ENCODE results near the gene DAO. TPM values are rescaled to one million over a fixed set of nuclear protein-coding genes. Genes with fewer than 3 reads are reported as not detected.

Gene DAO
- total RNA-seq, 1 experiment from 2014 or later, result not detected

GRCh38 chr12:108843187-108843586, 36.7 kb upstream of the DAO start:
- Histone ChIP-seq H3K9ac (ENCODE audit: low read length) (no peak overlapping the region), H3K79me2 (ENCODE audit: low read length) (no peaks in the 10 kb centered on the region), H3K36me3 (ENCODE audit: insufficient read depth, low read length) (no peaks in the 10 kb centered on the region)

GRCh38 chr12:108845696-108846095, 34.2 kb upstream of the DAO start:
- Histone ChIP-seq H3K9ac (ENCODE audit: low read length) (no peak overlapping the region), H3K4me3 (ENCODE audit: low read length) (no peak overlapping the region), H3K9me2 (replicated peaks; ENCODE audit: insufficient read depth, low read length) (no peaks in the 10 kb centered on the region), H3K4me2 (ENCODE audit: low read depth, low read length, poor library complexity, severe bottlenecking) (no peak overlapping the region), H3K4me1 (ENCODE audit: low read length) (peaks cover 4% of the 10 kb centered on the region), H3K79me2 (ENCODE audit: low read length) (no peaks in the 10 kb centered on the region), H3K36me3 (ENCODE audit: insufficient read depth, low read length) (no peaks in the 10 kb centered on the region), H3K27ac (ENCODE audit: low read length) (no peak overlapping the region), H2AFZ (ENCODE audit: low read length) (no peak overlapping the region), H4K20me1 (ENCODE audit: insufficient read depth, low read depth, low read length) (no peaks in the 10 kb centered on the region), H3K9me3 (ENCODE audit: low read length) (no peaks in the 10 kb centered on the region), H3K27me3 (ENCODE audit: low read length) (no peaks in the 10 kb centered on the region)
- DNase-seq, result peak; percentile 2

More at GRCh38 chr12:108843187-108843586, 36.7 kb upstream of the DAO start:
- Histone ChIP-seq H3K9me2 (replicated peaks; ENCODE audit: insufficient read depth, low read length) (no peaks in the 10 kb centered on the region), H3K27me3 (ENCODE audit: low read length) (no peaks in the 10 kb centered on the region), H3K9me3 (ENCODE audit: low read length) (no peaks in the 10 kb centered on the region), H3K4me2 (ENCODE audit: low read depth, low read length, poor library complexity, severe bottlenecking) (no peak overlapping the region), H3K27ac (ENCODE audit: low read length) (no peak overlapping the region), H3K4me1 (ENCODE audit: low read length) (no peaks in the 10 kb centered on the region), H4K20me1 (ENCODE audit: insufficient read depth, low read depth, low read length) (no peaks in the 10 kb centered on the region), H2AFZ (ENCODE audit: low read length) (no peak overlapping the region), H3K4me3 (ENCODE audit: low read length) (no peak overlapping the region)
- DNase-seq, result no peak

GRCh38 chr12:108846290-108846701, 33.6 kb upstream of the DAO start:
- Histone ChIP-seq H3K9me3 (ENCODE audit: low read length) (no peaks in the 10 kb centered on the region), H3K4me2 (ENCODE audit: low read depth, low read length, poor library complexity, severe bottlenecking) (no peak overlapping the region), H3K36me3 (ENCODE audit: insufficient read depth, low read length) (no peaks in the 10 kb centered on the region), H3K79me2 (ENCODE audit: low read length) (no peaks in the 10 kb centered on the region), H3K27me3 (ENCODE audit: low read length) (no peaks in the 10 kb centered on the region), H3K4me3 (ENCODE audit: low read length) (no peak overlapping the region), H3K27ac (ENCODE audit: low read length) (no peak overlapping the region), H2AFZ (ENCODE audit: low read length) (no peak overlapping the region), H4K20me1 (ENCODE audit: insufficient read depth, low read depth, low read length) (no peaks in the 10 kb centered on the region), H3K9ac (ENCODE audit: low read length) (no peak overlapping the region), H3K4me1 (ENCODE audit: low read length) (peaks cover 10% of the 10 kb centered on the region), H3K9me2 (replicated peaks; ENCODE audit: insufficient read depth, low read length) (no peaks in the 10 kb centered on the region)
- no peak for DNase-seq

- no peak overlapping the region for H3K27ac ChIP-seq (ENCODE audit: low read length)
- H3K4me2 ChIP-seq (ENCODE audit: low read depth, low read length, poor library complexity, severe bottlenecking), result no peak overlapping the region
- H3K36me3 ChIP-seq (ENCODE audit: insufficient read depth, low read length), result no peaks in the 10 kb centered on the region
- H3K9ac ChIP-seq (ENCODE audit: low read length), result no peak overlapping the region
- no peak overlapping the region for H2AFZ ChIP-seq (ENCODE audit: low read length)
- no peaks in the 10 kb centered on the region for H3K27me3 ChIP-seq (ENCODE audit: low read length)
- H4K20me1 ChIP-seq (ENCODE audit: insufficient read depth, low read depth, low read length), result no peaks in the 10 kb centered on the region
- no peak for DNase-seq
- no peaks in the 10 kb centered on the region for H3K9me2 ChIP-seq (replicated peaks; ENCODE audit: insufficient read depth, low read length)
- H3K79me2 ChIP-seq (ENCODE audit: low read length), result peaks cover 2% of the 10 kb centered on the region; the same call in 1 of the 2 replicates
- no peak overlapping the region for H3K4me3 ChIP-seq (ENCODE audit: low read length)
- peaks cover 10% of the 10 kb centered on the region for H3K4me1 ChIP-seq (ENCODE audit: low read length)
- H3K9me3 ChIP-seq (ENCODE audit: low read length), result no peaks in the 10 kb centered on the region
Measured at GRCh38 chr12:108847705-108848104, 32.2 kb upstream of the DAO start.

- Histone ChIP-seq H3K36me3 (ENCODE audit: insufficient read depth, low read length) (0 out of 2 replicates have a peak, but pooled peaks cover under 1% of the 10 kb centered on the region), H3K4me1 (ENCODE audit: low read length) (peaks cover 10% of the 10 kb centered on the region), H2AFZ (ENCODE audit: low read length) (no peak overlapping the region), H3K4me3 (ENCODE audit: low read length) (no peak overlapping the region), H3K9me2 (replicated peaks; ENCODE audit: insufficient read depth, low read length) (no peaks in the 10 kb centered on the region), H3K4me2 (ENCODE audit: low read depth, low read length, poor library complexity, severe bottlenecking) (no peak overlapping the region), H3K27me3 (ENCODE audit: low read length) (no peaks in the 10 kb centered on the region), H3K9ac (ENCODE audit: low read length) (no peak overlapping the region), H4K20me1 (ENCODE audit: insufficient read depth, low read depth, low read length) (no peaks in the 10 kb centered on the region), H3K27ac (ENCODE audit: low read length) (no peak overlapping the region), H3K9me3 (ENCODE audit: low read length) (no peaks in the 10 kb centered on the region), H3K79me2 (ENCODE audit: low read length) (peaks cover 14% of the 10 kb centered on the region)
- no peak for DNase-seq
Measured at GRCh38 chr12:108849660-108850059, 30.2 kb upstream of the DAO start.

- Histone ChIP-seq H3K36me3 (ENCODE audit: insufficient read depth, low read length) (peaks cover 5% of the 10 kb centered on the region; the same call in 1 of the 2 replicates), H2AFZ (ENCODE audit: low read length) (no peak overlapping the region), H3K9ac (ENCODE audit: low read length) (no peak overlapping the region), H3K79me2 (ENCODE audit: low read length) (peaks cover 28% of the 10 kb centered on the region), H3K4me1 (ENCODE audit: low read length) (peaks cover 12% of the 10 kb centered on the region), H3K27ac (ENCODE audit: low read length) (peak overlapping the region; percentile 6; the same call in 1 of the 2 replicates), H3K27me3 (ENCODE audit: low read length) (no peaks in the 10 kb centered on the region), H3K9me3 (ENCODE audit: low read length) (peaks cover 5% of the 10 kb centered on the region; the same call in 1 of the 2 replicates), H3K4me2 (ENCODE audit: low read depth, low read length, poor library complexity, severe bottlenecking) (no peak overlapping the region), H4K20me1 (ENCODE audit: insufficient read depth, low read depth, low read length) (no peaks in the 10 kb centered on the region), H3K9me2 (replicated peaks; ENCODE audit: insufficient read depth, low read length) (no peaks in the 10 kb centered on the region), H3K4me3 (ENCODE audit: low read length) (no peak overlapping the region)
- DNase-seq, result peak; percentile 66
Measured at GRCh38 chr12:108850854-108851573, 28.9 kb upstream of the DAO start.

GRCh38 chr12:108852674-108853309, 27.1 kb upstream of the DAO start:
- H3K4me2 ChIP-seq (ENCODE audit: low read depth, low read length, poor library complexity, severe bottlenecking), result no peak overlapping the region
- H2AFZ ChIP-seq (ENCODE audit: low read length), result no peak overlapping the region
- H3K27me3 ChIP-seq (ENCODE audit: low read length), result no peaks in the 10 kb centered on the region
- H3K9me3 ChIP-seq (ENCODE audit: low read length), result peaks cover 5% of the 10 kb centered on the region; the same call in 1 of the 2 replicates
- peaks cover 38% of the 10 kb centered on the region for H3K79me2 ChIP-seq (ENCODE audit: low read length)
- H4K20me1 ChIP-seq (ENCODE audit: insufficient read depth, low read depth, low read length), result no peaks in the 10 kb centered on the region
- H3K9me2 ChIP-seq (replicated peaks; ENCODE audit: insufficient read depth, low read length), result no peaks in the 10 kb centered on the region
- DNase-seq, result peak; percentile 36
- no peak overlapping the region for H3K9ac ChIP-seq (ENCODE audit: low read length)
- no peak overlapping the region for H3K4me3 ChIP-seq (ENCODE audit: low read length)
- H3K27ac ChIP-seq (ENCODE audit: low read length), result no peak overlapping the region
- H3K4me1 ChIP-seq (ENCODE audit: low read length), result peaks cover 22% of the 10 kb centered on the region
- peaks cover 5% of the 10 kb centered on the region; the same call in 1 of the 2 replicates for H3K36me3 ChIP-seq (ENCODE audit: insufficient read depth, low read length)

- Histone ChIP-seq H3K4me3 (ENCODE audit: low read length) (no peak overlapping the region), H4K20me1 (ENCODE audit: insufficient read depth, low read depth, low read length) (no peaks in the 10 kb centered on the region), H3K9me3 (ENCODE audit: low read length) (peaks cover 5% of the 10 kb centered on the region; the same call in 1 of the 2 replicates), H2AFZ (ENCODE audit: low read length) (no peak overlapping the region), H3K79me2 (ENCODE audit: low read length) (peaks cover 38% of the 10 kb centered on the region), H3K27ac (ENCODE audit: low read length) (no peak overlapping the region), H3K4me2 (ENCODE audit: low read depth, low read length, poor library complexity, severe bottlenecking) (no peak overlapping the region), H3K9ac (ENCODE audit: low read length) (no peak overlapping the region), H3K9me2 (replicated peaks; ENCODE audit: insufficient read depth, low read length) (no peaks in the 10 kb centered on the region), H3K4me1 (ENCODE audit: low read length) (peaks cover 28% of the 10 kb centered on the region), H3K27me3 (ENCODE audit: low read length) (no peaks in the 10 kb centered on the region), H3K36me3 (ENCODE audit: insufficient read depth, low read length) (peaks cover 5% of the 10 kb centered on the region; the same call in 1 of the 2 replicates)
- no peak for DNase-seq
Measured at GRCh38 chr12:108853426-108853825, 26.5 kb upstream of the DAO start.

All from Karpas-422 (cell line).